ENCODE measurements around the gene CHD1. TPM values are rescaled to one million over a fixed set of nuclear protein-coding genes. Genes with fewer than 3 reads are reported as not detected.

The CHD1 gene
- total RNA-seq, 4 donors from 2014 or later, result 25.8 to 69.3 (median 34.5) TPM

DNA sequence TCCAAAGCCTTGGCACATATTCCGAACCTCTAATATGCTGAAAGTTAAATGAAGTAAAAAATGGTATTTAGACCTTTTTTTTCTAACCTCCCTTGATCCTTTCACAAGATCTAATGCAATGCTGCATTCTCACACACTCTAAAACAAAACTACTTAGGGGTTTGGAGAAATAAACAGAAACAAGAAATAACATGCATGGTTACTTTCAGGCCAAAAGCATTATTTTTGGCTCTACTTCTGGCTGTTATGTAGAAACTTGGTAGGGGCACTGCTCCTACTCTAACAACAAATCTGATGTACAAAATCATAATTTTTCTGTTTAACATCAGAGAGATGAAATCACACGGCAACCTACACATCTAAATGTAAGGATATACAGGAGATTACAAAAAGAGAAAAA lies 51.2 kb downstream of the CHD1 start:
- intact Hi-C loops (cut with DNase I), result no loop called here
- no peak overlapping the region for H3K4me3 ChIP-seq
- WGBS, result 93% methylated on average over 2 of the region's 2 CpGs
- H3K27ac ChIP-seq (replicated peaks in 1 of 4), result no peak overlapping the region
- peaks cover 53 to 99% (median 80%) of the 10 kb centered on the region in 4 donors for H3K36me3 ChIP-seq
- H3K27me3 ChIP-seq, result no peaks in the 10 kb centered on the region
- no peaks in the 10 kb centered on the region for H3K9me3 ChIP-seq
- no peak for TF ChIP-seq EP300 (IDR thresholded peaks at IDR 0.05)
- TF ChIP-seq POLR2A (IDR thresholded peaks at IDR 0.05; ENCODE audit: low read depth), result no peak
- no peak for TF ChIP-seq POLR2AphosphoS5 (IDR thresholded peaks at IDR 0.05)
- TF ChIP-seq, protein P1, sequence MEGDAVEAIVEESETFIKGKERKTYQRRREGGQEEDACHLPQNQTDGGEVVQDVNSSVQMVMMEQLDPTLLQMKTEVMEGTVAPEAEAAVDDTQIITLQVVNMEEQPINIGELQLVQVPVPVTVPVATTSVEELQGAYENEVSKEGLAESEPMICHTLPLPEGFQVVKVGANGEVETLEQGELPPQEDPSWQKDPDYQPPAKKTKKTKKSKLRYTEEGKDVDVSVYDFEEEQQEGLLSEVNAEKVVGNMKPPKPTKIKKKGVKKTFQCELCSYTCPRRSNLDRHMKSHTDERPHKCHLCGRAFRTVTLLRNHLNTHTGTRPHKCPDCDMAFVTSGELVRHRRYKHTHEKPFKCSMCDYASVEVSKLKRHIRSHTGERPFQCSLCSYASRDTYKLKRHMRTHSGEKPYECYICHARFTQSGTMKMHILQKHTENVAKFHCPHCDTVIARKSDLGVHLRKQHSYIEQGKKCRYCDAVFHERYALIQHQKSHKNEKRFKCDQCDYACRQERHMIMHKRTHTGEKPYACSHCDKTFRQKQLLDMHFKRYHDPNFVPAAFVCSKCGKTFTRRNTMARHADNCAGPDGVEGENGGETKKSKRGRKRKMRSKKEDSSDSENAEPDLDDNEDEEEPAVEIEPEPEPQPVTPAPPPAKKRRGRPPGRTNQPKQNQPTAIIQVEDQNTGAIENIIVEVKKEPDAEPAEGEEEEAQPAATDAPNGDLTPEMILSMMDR (IDR thresholded peaks at IDR 0.05), result no peak
- DNase-seq (ENCODE audit: extremely low spot score), result no peak
- H3K4me1 ChIP-seq, result no peaks in the 10 kb centered on the region

DNA sequence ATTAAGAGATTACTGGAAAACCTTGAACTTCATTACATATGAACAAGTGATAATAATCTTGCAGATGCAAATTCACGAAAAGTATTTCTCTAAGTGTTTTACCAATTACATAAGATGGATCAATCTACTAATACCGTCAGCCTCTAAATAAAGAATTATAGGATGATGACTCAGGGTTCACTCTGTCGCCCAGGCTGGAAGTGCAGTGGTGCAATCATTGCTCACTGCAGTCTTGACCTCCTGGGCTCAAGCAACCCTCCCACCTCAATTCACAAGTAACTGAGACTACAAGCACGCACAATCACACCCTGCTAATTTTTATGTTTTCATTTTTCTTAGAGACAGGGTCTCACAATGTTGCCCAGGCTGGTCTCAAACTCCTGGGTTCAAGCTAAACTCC lies 56.1 kb downstream of the CHD1 start:
- TF ChIP-seq, protein P1 (IDR thresholded peaks at IDR 0.05), result no peak
- no peak for TF ChIP-seq POLR2AphosphoS5 (IDR thresholded peaks at IDR 0.05)
- TF ChIP-seq EP300 (IDR thresholded peaks at IDR 0.05), result no peak
- TF ChIP-seq POLR2A (IDR thresholded peaks at IDR 0.05; ENCODE audit: low read depth), result no peak
- no peak overlapping the region for H3K4me3 ChIP-seq
- no peak for DNase-seq (ENCODE audit: extremely low spot score)
- no peaks in the 10 kb centered on the region for H3K9me3 ChIP-seq
- 87% methylated on average over 4 of the region's 4 CpGs for WGBS
- no peaks in the 10 kb centered on the region for H3K27me3 ChIP-seq
- peaks cover 43 to 100% (median 70%) of the 10 kb centered on the region in 4 donors for H3K36me3 ChIP-seq
- H3K4me1 ChIP-seq, result no peaks in the 10 kb centered on the region
- intact Hi-C loops (cut with DNase I), result no loop called here
- H3K27ac ChIP-seq (replicated peaks in 1 of 4), result no peak overlapping the region

DNA sequence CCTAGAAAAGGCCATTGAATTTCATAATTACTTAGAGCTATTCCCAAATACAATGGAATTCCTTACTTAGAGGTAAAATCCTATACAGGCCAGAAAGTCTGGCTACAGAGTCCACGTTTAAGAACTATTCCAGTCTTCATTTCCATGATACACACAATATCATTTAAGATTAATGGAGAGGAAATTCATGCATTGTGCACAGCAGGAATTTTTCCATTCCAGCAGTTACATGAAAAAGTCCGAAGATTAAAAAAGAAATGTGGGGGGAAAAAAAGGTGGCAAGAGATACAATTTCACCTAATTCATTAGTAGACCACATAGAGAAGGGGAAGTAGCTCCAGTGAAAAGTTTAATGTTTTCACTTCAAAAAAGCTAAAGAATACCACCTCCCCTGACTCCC lies 63.1 kb downstream of the CHD1 start:
- Histone ChIP-seq H3K4me1 (no peaks in the 10 kb centered on the region), H3K36me3 (peaks cover 14 to 97% (median 72%) of the 10 kb centered on the region in 4 donors), H3K9me3 (no peaks in the 10 kb centered on the region), H3K4me3 (no peak overlapping the region), H3K27ac (replicated peaks in 1 of 4) (no peak overlapping the region), H3K27me3 (no peaks in the 10 kb centered on the region)
- TF ChIP-seq, protein P1 (IDR thresholded peaks at IDR 0.05), result no peak
- DNase-seq (ENCODE audit: extremely low spot score), result no peak
- intact Hi-C loops (cut with DNase I), result no loop called here
- 77% methylated on average over 2 of the region's 2 CpGs for WGBS

DNA sequence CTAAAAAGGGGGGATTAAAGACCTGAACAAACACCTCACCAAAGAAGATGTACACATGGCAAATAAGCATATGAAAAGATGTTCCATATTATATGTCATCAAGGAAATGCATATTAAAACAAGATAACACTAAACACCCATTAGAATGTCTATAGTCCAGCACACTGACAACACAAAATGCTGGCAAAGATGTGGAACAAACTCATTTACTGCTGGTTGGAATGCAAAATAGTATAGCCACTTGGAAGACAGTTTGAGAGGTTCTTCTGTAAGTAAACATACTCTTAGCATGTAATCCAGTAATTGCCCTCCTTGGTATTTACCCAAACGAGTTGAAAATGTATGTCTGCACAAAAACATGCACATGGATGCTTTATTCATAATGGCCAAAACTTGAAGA lies 81.8 kb downstream of the CHD1 start:
- intact Hi-C loops (cut with DNase I), result no loop called here
- Histone ChIP-seq H3K4me3 (no peak overlapping the region), H3K27me3 (no peaks in the 10 kb centered on the region), H3K9me3 (no peaks in the 10 kb centered on the region), H3K27ac (replicated peaks in 1 of 4) (no peak overlapping the region), H3K4me1 (no peaks in the 10 kb centered on the region), H3K36me3 (no peaks in the 10 kb centered on the region)
- 67% methylated on average over 1 of the region's 1 CpG for WGBS
- no peak for DNase-seq (ENCODE audit: extremely low spot score)
- TF ChIP-seq EP300 (IDR thresholded peaks at IDR 0.05), result no peak
- no peak for TF ChIP-seq POLR2AphosphoS5 (IDR thresholded peaks at IDR 0.05)
- TF ChIP-seq POLR2A (IDR thresholded peaks at IDR 0.05; ENCODE audit: low read depth), result no peak
- TF ChIP-seq, protein P1 (IDR thresholded peaks at IDR 0.05), result no peak

DNA sequence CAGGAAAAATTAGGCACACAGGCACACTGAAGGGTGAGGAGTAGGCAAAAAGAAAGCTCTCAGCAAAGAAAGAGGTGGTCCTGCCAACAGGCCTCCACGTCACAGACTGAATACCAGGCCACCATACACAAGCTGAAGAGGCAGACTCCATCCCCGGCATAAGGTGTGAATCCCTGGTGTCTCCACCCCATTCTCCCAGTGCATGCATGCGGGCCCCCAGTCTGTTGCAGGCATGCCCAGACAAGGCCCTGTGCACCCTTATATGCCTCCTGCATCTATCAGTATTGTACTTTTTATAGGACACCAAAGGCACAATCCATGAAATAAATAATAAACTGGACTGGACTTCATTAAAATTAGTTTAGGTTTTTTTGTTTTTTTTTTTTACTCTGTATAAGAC lies 82.3 kb downstream of the CHD1 start:
- DNase-seq (ENCODE audit: extremely low spot score), result no peak
- TF ChIP-seq EP300 (IDR thresholded peaks at IDR 0.05), result no peak
- no peaks in the 10 kb centered on the region for H3K36me3 ChIP-seq
- H3K4me1 ChIP-seq, result no peaks in the 10 kb centered on the region
- no peaks in the 10 kb centered on the region for H3K27me3 ChIP-seq
- H3K9me3 ChIP-seq, result no peaks in the 10 kb centered on the region
- intact Hi-C loops (cut with DNase I), result no loop called here
- no peak overlapping the region for H3K4me3 ChIP-seq
- no peak overlapping the region for H3K27ac ChIP-seq (replicated peaks in 1 of 4)
- 91% methylated on average over 3 of the region's 3 CpGs for WGBS

Measured in esophagus muscularis mucosa (tissue), 4 donors.